ENCODE data around the gene MAGEF1.

DNA sequence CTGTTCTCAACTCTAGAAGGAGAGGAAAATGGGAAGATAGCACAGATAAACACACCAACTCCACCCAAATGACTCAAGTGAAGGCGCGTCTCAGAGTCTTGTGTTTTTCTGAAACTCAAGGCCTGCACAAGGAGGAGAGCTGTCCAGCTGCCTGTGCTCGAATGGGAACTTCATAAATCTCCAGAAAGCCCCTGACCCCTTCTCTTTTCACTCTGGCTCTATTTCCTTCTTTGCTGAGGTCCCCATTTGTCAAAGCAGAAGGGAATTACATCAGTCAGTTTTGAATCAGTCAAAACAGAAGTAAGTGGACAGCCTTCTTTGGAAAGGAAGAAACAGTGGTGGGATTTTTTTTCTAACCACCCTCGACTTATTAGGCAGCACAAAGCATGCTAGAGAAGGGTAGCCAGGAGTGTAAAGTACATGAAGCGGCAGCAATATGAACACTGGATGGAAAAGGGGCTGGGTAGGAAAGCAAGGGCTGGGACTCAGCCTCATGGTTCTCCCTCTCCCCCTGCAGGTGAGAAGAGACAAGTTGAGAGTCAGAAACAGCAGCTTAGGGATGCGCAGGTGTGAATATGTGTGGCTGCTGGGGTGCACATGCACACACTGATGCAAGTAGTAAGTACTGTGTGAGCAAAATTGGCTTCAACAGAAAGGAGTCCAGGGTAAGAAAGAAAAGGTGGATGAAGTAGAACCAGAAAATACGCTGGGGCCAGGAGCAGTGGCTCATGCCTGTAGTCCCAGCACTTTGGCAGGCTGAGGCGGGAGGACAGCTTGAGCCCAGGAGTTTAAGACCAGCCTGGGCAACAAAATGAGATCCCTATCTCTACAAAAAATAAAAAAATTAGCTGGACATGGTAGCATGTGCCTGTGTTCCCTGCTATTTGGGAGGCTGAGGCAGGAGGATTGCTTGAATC is 36.6 kb upstream of the MAGEF1 start:
- TF ChIP-seq, protein P1, sequence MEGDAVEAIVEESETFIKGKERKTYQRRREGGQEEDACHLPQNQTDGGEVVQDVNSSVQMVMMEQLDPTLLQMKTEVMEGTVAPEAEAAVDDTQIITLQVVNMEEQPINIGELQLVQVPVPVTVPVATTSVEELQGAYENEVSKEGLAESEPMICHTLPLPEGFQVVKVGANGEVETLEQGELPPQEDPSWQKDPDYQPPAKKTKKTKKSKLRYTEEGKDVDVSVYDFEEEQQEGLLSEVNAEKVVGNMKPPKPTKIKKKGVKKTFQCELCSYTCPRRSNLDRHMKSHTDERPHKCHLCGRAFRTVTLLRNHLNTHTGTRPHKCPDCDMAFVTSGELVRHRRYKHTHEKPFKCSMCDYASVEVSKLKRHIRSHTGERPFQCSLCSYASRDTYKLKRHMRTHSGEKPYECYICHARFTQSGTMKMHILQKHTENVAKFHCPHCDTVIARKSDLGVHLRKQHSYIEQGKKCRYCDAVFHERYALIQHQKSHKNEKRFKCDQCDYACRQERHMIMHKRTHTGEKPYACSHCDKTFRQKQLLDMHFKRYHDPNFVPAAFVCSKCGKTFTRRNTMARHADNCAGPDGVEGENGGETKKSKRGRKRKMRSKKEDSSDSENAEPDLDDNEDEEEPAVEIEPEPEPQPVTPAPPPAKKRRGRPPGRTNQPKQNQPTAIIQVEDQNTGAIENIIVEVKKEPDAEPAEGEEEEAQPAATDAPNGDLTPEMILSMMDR (IDR thresholded peaks at IDR 0.05) = peak; percentile 8 to 34 (median 23)
- TF ChIP-seq POLR2A (IDR thresholded peaks at IDR 0.05) = no peak
- no peak for TF ChIP-seq EP300 (IDR thresholded peaks at IDR 0.05; ENCODE audit: low read depth)
- TF ChIP-seq POLR2AphosphoS5 (IDR thresholded peaks at IDR 0.05) = no peak

Data from transverse colon (tissue), 4 donors.